GM12864 (cell line): Measurements from ENCODE around the gene TAL1.

ENCODE experiments used
- DNase-seq: peaks from one replicate; pipeline ENCODE4 v3.0.0-alpha.2; 2011; ENCODE audit warnings: low read depth
- H3K4me3 ChIP-seq: 2 replicates; pipeline ENCODE4 v1.5.1; 2011; ENCODE audit warnings: mild to moderate bottlenecking, low read depth, low read length, control low read depth
- CTCF ChIP-seq: IDR thresholded peaks from 2 replicates; pipeline ENCODE4 v1.5.1; 2011; ENCODE audit warnings: low read depth, mild to moderate bottlenecking, moderate library complexity, low read length, control low read depth, inconsistent platforms; ENCODE audit errors: missing control alignments

TAL1 gene

DNA sequence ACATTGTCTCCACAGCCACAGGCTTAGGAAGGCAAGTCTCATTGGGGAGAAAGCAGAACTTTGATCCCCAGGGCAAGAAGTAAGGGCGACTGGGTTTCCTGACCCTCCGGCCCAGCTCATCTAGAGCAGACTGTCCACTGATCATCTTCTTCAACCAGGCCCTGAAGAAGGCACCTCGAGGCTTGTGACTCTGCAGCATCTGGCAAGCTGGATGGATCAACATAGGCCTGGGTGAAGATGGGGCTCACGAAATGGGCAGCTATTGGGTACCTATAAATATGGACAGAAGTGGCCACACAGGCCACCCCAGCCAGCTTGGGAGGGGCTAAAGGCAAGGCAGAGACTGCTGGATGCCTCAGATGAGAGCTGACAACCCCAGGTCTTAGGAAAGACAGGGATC, 13.0 kb downstream of the TAL1 start:
- DNase-seq = no peak
- no peak for TF ChIP-seq CTCF
- no peak overlapping the region for H3K4me3 ChIP-seq

- no peak overlapping the region for H3K4me3 ChIP-seq
- no peak for DNase-seq
- TF ChIP-seq CTCF = no peak
Measured at GRCh38 chr1:47216278-47217059, 15.6 kb downstream of the TAL1 start.

DNA sequence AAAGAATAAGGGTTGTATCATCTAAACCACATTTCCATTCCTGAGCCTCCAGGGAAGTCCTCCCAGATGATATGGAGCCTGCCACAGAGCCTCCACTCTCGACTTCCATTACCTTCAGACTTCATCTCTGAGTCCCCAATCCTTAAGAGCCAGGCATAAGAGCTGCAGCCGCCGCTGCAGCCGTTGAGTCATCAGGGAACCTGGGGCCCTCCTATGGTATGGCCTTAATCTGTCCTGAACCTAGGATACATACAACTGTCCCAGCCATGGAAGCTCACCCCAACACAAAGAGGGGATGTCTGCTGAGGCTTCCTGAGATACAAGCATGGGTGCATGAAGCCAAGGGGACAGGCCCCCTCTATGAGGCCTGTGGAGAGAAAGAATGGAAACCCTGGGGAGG, 16.3 kb downstream of the TAL1 start:
- no peak for DNase-seq
- TF ChIP-seq CTCF = no peak
- no peak overlapping the region for H3K4me3 ChIP-seq

DNA sequence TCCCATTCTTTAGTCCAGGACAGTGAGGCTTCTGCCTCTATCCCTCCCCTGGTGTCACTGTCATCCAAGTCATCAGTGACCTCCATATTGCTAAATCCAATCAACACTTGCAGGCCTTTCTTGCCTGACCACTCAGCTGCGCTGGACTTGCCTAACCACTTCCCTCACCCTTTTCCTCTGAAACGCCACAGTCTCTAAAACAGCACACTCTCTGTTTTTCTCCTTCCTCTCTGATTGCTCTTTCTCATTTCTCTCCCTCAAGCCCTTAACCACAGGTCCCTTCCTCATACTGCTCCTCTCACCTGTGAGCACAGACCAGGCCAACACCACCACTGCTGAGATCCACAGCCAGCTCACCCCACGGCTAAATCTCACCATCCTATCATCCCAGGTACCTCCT, 17.5 kb downstream of the TAL1 start:
- DNase-seq = no peak
- no peak overlapping the region for H3K4me3 ChIP-seq
- TF ChIP-seq CTCF = no peak

DNA sequence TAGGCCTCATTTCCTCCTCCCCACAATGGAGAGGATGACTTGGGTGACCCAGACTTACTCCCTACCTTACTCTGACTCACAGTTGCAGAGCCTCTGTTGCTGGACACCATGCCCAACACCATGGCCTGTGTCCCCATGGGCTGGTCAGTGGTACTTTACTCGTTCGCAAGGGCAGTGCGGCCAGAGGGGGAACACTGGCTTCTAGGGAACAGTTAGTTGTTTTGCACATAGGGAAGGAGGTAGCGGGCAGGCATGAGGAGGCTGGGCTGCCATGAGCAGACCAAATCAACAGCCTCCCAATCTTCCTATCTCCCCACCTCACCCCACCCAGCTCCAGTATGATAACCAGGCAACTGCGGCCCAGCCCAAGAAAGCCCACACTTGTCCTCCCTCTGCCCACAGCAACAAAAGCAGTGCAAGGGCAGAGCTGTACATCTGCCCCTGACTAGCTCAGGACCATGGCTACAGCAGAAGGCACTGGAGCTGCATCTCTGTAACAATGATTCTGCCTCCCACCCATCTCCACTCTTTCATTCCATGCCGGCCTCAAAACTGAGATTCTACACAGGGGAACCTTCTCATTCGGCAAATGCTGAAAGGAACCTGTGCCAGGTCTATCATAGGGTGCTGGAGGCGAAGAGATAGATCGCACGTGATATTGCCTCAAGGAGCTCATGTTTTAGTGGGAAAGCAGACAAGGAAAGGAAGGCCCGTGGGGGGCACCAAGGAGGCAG, 18.6 kb downstream of the TAL1 start:
- no peak for TF ChIP-seq CTCF
- no peak overlapping the region for H3K4me3 ChIP-seq
- DNase-seq = no peak

DNA sequence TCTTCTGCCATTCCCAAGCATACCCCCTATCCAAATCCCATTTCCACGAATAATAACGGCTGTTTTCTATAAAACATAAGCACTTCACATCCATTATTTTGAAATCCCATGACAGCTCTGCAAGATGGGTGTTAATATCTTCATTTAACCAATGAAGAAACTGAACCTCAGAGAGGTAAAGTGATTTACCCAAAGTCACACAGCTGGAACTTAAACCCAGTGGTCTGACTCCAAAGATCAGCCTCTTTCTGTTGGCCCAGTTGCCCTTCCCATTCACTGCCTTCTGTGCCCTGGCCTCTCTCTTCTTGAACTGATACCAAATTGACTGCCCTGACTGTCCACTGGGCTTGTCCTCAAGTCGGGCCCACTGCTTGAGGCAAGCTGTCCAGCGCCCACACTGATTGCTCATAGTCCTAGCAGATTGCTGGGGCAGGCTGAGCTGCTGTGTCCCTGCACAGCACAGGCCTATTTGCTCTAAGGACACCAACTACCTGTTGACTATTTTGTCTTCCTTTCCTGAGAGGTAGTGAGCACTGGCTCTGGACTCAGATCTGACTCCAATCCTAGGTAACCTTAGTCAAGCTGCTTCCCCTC, 19.3 kb downstream of the TAL1 start:
- no peak for TF ChIP-seq CTCF

More for the DNA sequence above, 19.3 kb downstream of the TAL1 start:
- no peak overlapping the region for H3K4me3 ChIP-seq
- DNase-seq = no peak
